GM21423 (cell line): ENCODE measurements around the gene CFAP90.
A peak's percentile ranks its signal among the peaks of the same experiment; 100 is the strongest.

Experiments used
- ATAC-seq: cut with Tn5 transposase; IDR thresholded peaks from one replicate; pipeline ENCODE4 v1.9.1; 2021; ENCODE audit warnings: mild to moderate bottlenecking, moderate library complexity; ENCODE audit not compliant: unreplicated experiment

Gene CFAP90

GRCh38 chr5:7827610-7828009, 23.3 kb downstream of the CFAP90 start:
- no peak for ATAC-seq

- ATAC-seq: no peak
Measured at GRCh38 chr5:7825630-7826029, 25.3 kb downstream of the CFAP90 start.

GRCh38 chr5:7824995-7825394, 25.9 kb downstream of the CFAP90 start:
- ATAC-seq: no peak

GRCh38 chr5:7823594-7823993, 27.3 kb downstream of the CFAP90 start:
- no peak for ATAC-seq

- no peak for ATAC-seq
Measured at GRCh38 chr5:7822449-7822848, 28.5 kb downstream of the CFAP90 start.

GRCh38 chr5:7816535-7816901, 34.4 kb downstream of the CFAP90 start:
- no peak for ATAC-seq

GRCh38 chr5:7815892-7816534, 34.9 kb downstream of the CFAP90 start:
- peak; percentile 88 for ATAC-seq

GRCh38 chr5:7814816-7815215, 36.1 kb downstream of the CFAP90 start:
- no peak for ATAC-seq

GRCh38 chr5:7813576-7813975, 37.4 kb downstream of the CFAP90 start:
- ATAC-seq: no peak

- ATAC-seq: no peak
Measured at GRCh38 chr5:7813007-7813406, 37.9 kb downstream of the CFAP90 start.

GRCh38 chr5:7811715-7812114, 39.2 kb downstream of the CFAP90 start:
- ATAC-seq: no peak

GRCh38 chr5:7808998-7809397, 41.9 kb downstream of the CFAP90 start:
- no peak for ATAC-seq

- ATAC-seq: no peak
Measured at GRCh38 chr5:7805379-7805778, 45.6 kb downstream of the CFAP90 start.

GRCh38 chr5:7803937-7804336, 47.0 kb downstream of the CFAP90 start:
- no peak for ATAC-seq

GRCh38 chr5:7802855-7803254, 48.1 kb downstream of the CFAP90 start:
- ATAC-seq: no peak

GRCh38 chr5:7801891-7802614, 48.9 kb downstream of the CFAP90 start:
- ATAC-seq: no peak

GRCh38 chr5:7795306-7795705, 55.6 kb downstream of the CFAP90 start:
- no peak for ATAC-seq

GRCh38 chr5:7794823-7795222, 56.1 kb downstream of the CFAP90 start:
- peak; percentile 47 for ATAC-seq

- peak; percentile 82 for ATAC-seq
Measured at GRCh38 chr5:7794311-7794710, 56.6 kb downstream of the CFAP90 start.

- peak; percentile 5 for ATAC-seq
Measured at GRCh38 chr5:7793895-7794294, 57.0 kb downstream of the CFAP90 start.

GRCh38 chr5:7789567-7789966, 61.4 kb downstream of the CFAP90 start:
- no peak for ATAC-seq

GRCh38 chr5:7787770-7788169, 63.2 kb downstream of the CFAP90 start:
- no peak for ATAC-seq
